H1 (cell line): Measurements from ENCODE around the gene VSTM4. TPM values are rescaled to one million over a fixed set of nuclear protein-coding genes. Genes with fewer than 3 reads are reported as not detected.

Source experiments
- RAD21 ChIP-seq, 2 experiments: IDR thresholded peaks in 1 of 2; conservative IDR thresholded peaks in 1 of 2; 2 replicates each; pipeline ENCODE4 v1.6.1; 2011; ENCODE audit warnings: low read depth in 2 of 2, low read length in 2 of 2, improper control_type of control experiment in 1 of 2, inconsistent platforms in 1 of 2, mild to moderate bottlenecking in 1 of 2, moderate library complexity in 1 of 2
- polyA plus RNA-seq, 7 experiments: library from polyadenylated mRNA; depleted of rRNA in 3 of 7; stranded (reverse) in 5 of 7; unstranded in 2 of 7; fragments of >200 nt in 5 of 7; fragments of 200-250 nt in 2 of 7; gene quantifications; 1 replicate in 5 of 7; 2 replicates in 1 of 7; 4 replicates in 1 of 7; pipeline versions ENCODE4 v1.2.1 to v1.2.3, GENCODE V29; 2011 to 2013; ENCODE audit warnings: missing spikeins in 2 of 7, mixed read lengths in 2 of 7
- total RNA-seq: library from RNA; stranded (reverse); fragmentation: NEBNext Ultra II Directional; extraction: Animal tissue kit (Norgen Biotek cat#: 25700); gene quantifications from 2 replicates; pipeline ENCODE4 v1.2.1, GENCODE V29; 2021

The VSTM4 gene
- total and polyA plus RNA-seq, 2 of the 8 experiments (the other 6 are each of a cell fraction or from before 2014, with no cell fraction given): 0.48 to 0.73 TPM

- TF ChIP-seq RAD21 (IDR thresholded peaks at IDR 0.05 in 1 of 2, conservative IDR thresholded peaks at IDR 0.05 in 1 of 2; ENCODE audit: low read depth in 2 of 2, low read length in 2 of 2): no peak
Measured at GRCh38 chr10:49079499-49079898, 35.8 kb downstream of the VSTM4 start (continued).
